GM12801 (cell line): Measurements from ENCODE around the gene AMDHD2.

ENCODE experiments used
- TF ChIP-seq, protein P1 (sequence below): IDR thresholded peaks from one replicate; pipeline ENCODE4 v1.5.1; 2011; ENCODE audit warnings: control low read depth; ENCODE audit not compliant: insufficient read length; ENCODE audit errors: extremely low read depth

AMDHD2 gene

DNA sequence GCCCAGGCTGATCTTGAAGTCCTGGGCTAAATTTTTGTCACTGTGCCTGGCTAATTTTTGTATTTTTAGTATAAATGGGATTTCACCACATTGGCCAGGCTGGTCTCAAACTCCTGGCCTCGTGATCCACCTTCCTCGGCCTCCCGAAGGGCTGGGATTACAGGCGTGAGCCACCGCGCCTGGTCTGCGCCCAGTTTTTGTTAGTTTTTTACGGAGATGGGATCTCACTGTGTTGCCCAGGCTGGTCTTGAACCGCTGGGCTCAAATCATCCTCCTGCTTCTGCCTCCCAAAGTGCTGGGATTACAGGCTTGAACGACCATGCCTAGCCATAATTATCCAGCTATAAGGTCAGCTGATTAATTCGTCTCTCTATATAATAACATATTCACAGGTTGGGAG lies 13.7 kb downstream of the AMDHD2 start:
- TF ChIP-seq, protein P1, sequence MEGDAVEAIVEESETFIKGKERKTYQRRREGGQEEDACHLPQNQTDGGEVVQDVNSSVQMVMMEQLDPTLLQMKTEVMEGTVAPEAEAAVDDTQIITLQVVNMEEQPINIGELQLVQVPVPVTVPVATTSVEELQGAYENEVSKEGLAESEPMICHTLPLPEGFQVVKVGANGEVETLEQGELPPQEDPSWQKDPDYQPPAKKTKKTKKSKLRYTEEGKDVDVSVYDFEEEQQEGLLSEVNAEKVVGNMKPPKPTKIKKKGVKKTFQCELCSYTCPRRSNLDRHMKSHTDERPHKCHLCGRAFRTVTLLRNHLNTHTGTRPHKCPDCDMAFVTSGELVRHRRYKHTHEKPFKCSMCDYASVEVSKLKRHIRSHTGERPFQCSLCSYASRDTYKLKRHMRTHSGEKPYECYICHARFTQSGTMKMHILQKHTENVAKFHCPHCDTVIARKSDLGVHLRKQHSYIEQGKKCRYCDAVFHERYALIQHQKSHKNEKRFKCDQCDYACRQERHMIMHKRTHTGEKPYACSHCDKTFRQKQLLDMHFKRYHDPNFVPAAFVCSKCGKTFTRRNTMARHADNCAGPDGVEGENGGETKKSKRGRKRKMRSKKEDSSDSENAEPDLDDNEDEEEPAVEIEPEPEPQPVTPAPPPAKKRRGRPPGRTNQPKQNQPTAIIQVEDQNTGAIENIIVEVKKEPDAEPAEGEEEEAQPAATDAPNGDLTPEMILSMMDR, result no peak

- TF ChIP-seq, protein P1, result no peak
Measured at GRCh38 chr16:2535625-2536013, 15.4 kb downstream of the AMDHD2 start.

- TF ChIP-seq, protein P1, result no peak
Measured at GRCh38 chr16:2537451-2538379, 17.5 kb downstream of the AMDHD2 start, which contains the start of gene PDPK1. Gene PDPK1, plus strand, starts transcription at chr16:2538021. Its CDS starts 92 bp downstream, at chr16:2538113.
